ENCODE results near the gene TULP1.

GRCh38 chr6:35469751-35470662, 42.7 kb downstream of the TULP1 start:
- TF ChIP-seq CTCF (IDR thresholded peaks at IDR 0.05) (no peak), POLR2A (IDR thresholded peaks at IDR 0.05) (no peak), POLR2AphosphoS5 (IDR thresholded peaks at IDR 0.05) (peak; percentile 25)
